ENCODE measurements around the gene CREG1.

CREG1 gene

DNA sequence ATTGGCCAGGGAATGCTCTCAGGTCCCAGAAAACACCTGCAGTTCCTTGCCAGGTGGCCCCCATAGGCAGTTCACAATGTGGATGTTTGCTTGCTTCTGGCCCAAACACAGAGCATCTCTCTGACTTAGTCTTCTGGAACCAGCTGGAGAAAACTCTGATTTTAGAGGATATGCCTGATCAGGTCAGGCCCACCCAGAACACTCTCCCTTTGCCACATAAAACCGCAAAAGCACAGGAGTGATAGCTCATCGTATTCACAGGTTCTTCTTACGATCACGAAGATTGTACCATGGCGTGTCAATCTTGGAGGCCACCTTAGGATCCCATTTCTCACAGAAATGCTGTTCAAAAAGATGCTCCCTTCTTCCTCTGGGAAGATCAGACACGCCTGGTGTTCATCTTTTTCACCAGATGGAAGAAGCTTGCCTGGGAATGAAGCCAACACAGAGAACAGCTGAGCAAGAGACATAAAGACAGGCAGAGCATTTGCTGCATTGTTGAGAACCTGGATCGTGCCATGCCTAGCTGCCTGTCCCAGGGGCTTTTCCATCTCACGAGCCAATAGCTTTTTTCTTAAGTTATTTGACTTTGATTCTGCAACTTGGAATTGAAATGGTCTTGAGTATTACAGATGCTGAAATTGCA is 23.6 kb downstream of the CREG1 start:
- no peak for DNase-seq

- no peak for DNase-seq
These were observed 25.4 kb downstream of the CREG1 start for GRCh38 chr1:167528057-167528728.

GRCh38 chr1:167526667-167527383 is 26.7 kb downstream of the CREG1 start:
- no peak for DNase-seq

DNA sequence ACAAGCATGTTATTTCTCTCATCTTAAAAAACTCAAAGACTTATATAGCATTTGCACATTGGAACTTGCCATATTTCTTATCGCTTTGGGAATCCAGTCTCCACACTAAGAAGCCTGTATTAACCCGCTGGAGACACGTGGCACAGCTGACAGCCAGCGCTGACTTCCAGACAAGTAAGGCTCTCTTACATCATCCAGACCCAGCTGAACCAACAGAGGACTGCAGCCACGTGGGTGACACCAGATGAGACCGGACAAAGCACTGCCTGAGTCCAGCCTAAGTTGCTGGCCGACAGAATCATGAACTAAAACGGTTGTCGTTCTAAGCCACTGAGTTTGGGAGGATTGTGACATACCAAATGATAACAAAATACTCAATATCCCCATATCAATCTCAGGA is 28.9 kb downstream of the CREG1 start:
- no peak for DNase-seq

- DNase-seq, result no peak
These were observed 31.3 kb downstream of the CREG1 start for GRCh38 chr1:167522246-167522645.

DNA sequence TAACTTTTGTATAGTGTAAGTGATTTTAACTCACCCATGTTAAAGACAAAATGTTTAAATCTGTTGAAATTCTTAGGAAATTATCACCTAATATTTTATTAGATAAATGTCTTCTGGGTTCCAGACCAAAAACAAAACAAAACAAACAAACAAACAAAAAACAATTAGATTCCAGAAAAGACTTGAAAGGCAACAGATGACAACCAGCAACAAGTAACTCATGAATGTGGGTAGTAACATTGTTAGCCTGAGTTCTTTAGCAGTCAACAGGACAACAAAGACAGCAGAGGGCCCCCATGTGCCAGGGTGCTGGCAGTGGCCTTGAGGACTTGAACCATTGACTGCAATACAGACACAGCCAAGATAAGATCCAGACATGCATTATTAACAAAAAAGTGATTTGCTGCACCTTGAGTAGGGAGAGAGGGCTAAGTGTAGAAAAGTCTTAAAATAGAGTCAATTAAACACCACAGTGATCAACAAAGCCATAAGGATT is 32.8 kb downstream of the CREG1 start:
- peak; percentile 36 for DNase-seq

- DNase-seq, result no peak
These were observed 35.2 kb downstream of the CREG1 start, which contains the start of gene CD247 for GRCh38 chr1:167518331-167518700. Gene CD247 (minus strand): TSS chr1:167518529. CDS start chr1:167518465, 64 bp downstream.

DNA sequence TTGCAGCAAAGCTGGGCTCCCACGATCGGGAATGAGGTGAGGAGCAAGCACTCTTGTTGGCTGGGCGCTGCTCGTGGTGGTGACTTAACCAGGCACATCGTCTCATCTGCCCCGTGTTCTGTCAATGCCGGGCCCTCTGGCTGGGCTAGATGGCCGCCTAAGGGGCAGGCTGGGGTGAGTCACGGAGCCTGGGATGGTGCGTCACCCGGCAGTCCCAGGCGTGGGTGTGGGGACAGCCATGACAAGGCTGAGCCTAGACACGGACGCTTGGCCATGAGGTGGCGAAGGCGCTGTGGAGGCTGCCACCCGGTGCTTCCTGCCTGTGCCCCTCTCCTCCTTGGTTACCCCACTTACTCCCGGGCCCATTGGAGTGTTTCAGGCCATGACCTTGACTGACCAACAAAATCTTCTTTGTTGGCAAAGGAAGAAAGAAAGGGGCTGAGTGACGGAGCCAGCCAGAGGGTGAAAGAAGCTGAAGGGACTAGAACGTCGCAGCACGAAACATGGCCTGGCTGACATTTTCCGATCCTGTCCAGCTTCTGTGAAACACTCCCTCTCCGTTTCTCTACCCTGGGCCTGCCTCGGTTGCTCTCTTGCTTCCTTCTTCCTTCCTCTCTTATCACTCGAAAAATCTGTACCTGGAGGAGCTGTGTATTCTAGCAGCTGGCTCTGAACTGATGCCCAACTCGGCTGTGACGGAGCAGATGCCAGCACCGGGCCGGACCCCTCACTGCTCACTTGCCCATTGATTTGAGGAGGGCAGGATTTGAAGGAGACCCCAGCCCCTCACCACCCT is 35.8 kb downstream of the CREG1 start:
- no peak for DNase-seq

GRCh38 chr1:167516404-167517388 is 36.9 kb downstream of the CREG1 start:
- no peak for DNase-seq

DNA sequence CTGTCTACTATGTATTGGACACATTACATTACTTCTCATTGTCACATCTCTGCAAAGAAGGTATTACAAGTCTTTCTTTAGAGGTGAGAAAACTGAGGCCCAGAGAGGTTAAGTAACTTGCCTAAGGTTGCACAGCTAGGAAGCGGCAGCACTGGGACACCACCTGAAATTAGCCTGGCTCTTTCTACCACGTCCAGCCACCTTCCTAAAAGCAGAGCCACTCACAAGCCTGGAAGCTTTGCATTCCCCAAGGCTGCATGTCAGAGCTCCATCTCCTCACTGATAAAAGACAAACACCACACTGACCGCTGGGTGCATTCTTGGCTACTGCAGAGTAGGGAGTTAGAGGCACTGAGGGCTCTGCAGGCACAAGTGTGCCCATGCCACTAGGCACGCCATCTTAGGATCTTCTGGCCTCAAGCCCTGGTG is 37.7 kb downstream of the CREG1 start:
- no peak for DNase-seq

GRCh38 chr1:167515461-167515860 is 38.1 kb downstream of the CREG1 start:
- no peak for DNase-seq

- DNase-seq, result no peak
These were observed 39.3 kb downstream of the CREG1 start for GRCh38 chr1:167514288-167514687.

GRCh38 chr1:167512046-167512654 is 41.4 kb downstream of the CREG1 start:
- no peak for DNase-seq

- DNase-seq, result no peak
These were observed 42.1 kb downstream of the CREG1 start for GRCh38 chr1:167511374-167511986.

- no peak for DNase-seq
These were observed 42.7 kb downstream of the CREG1 start for GRCh38 chr1:167510881-167511280.

- DNase-seq, result no peak
These were observed 43.3 kb downstream of the CREG1 start for GRCh38 chr1:167510244-167510643.

DNA sequence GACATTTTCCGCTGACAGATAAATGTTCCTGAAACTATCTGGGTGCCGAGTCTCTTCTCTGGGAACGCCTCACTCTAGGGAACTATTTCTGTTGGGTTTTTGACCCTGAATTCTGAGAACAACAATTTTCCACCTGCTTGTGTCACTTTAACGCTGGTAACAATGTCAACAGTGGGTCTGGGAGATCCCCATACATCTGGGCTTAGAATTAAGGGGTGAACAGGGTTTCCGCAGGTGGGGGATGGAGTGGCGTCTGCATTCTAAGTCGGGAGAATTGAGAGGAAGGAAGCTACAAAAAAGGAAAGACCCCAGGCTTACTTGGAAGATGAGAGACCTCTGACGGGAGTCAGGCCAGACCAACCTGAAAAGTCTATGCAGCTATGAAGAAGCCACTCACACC is 44.0 kb downstream of the CREG1 start:
- no peak for DNase-seq

- DNase-seq, result no peak
These were observed 45.8 kb downstream of the CREG1 start for GRCh38 chr1:167507719-167508118.

DNA sequence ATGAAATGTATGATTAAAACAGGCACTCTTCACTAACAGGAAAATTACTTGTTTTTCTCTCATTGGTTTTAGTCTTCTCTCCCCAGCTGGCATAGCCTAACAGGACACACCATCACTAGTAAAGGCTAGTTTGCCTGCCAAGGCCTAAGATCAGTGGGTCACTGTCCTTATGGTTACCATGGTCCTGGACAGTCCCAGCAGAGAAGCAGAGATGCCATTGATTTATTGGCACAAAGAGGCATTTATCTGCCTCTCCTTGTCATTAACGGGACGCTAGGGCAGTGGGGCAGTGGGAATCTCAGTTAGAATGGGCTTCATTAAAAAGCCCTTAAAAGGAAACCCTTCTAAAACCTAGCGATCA is 49.1 kb downstream of the CREG1 start:
- DNase-seq, result no peak

- no peak for DNase-seq
These were observed 49.7 kb downstream of the CREG1 start for GRCh38 chr1:167503626-167504466.
